K562 (cell line): ENCODE data around the gene HNRNPLL. TPM values are rescaled to one million over a fixed set of nuclear protein-coding genes. Genes with fewer than 3 reads are reported as not detected.

Source experiments
- CBX5 ChIP-seq: IDR thresholded peaks from 2 replicates; pipeline ENCODE4 v1.6.1; 2014; ENCODE audit warnings: low read depth, borderline replicate concordance
- MEIS2 ChIP-seq: fragments of 450-650 bp; IDR thresholded peaks from 2 replicates; pipeline ENCODE4 v1.6.1; 2014; ENCODE audit warnings: mild to moderate bottlenecking; ENCODE audit not compliant: partially characterized antibody
- NFRKB ChIP-seq: fragments of 450-650 bp; IDR thresholded peaks from 2 replicates; pipeline ENCODE4 v1.6.1; 2016; ENCODE audit warnings: low read depth
- NFXL1 ChIP-seq: fragments of 450-650 bp; formaldehyde crosslinking; IDR thresholded peaks from 2 replicates; pipeline ENCODE4 v1.4.0; 2021; ENCODE audit warnings: mild to moderate bottlenecking
- SMAD3 ChIP-seq: fragments of 450-650 bp; formaldehyde crosslinking; conservative IDR thresholded peaks from 2 replicates; pipeline ENCODE4 v1.4.0; 2020; ENCODE audit warnings: mild to moderate bottlenecking
- SMAD4 ChIP-seq: fragments of 250-450 bp; sonication (Bioruptor Pico); conservative IDR thresholded peaks from 2 replicates; pipeline ENCODE4 v1.8.0; 2021; ENCODE audit warnings: inconsistent platforms, mild to moderate bottlenecking, moderate library complexity
- SMARCA5 ChIP-seq: fragments of 450-650 bp; IDR thresholded peaks from 2 replicates; pipeline ENCODE4 v1.6.1; 2016
- ZBTB8A ChIP-seq: fragments of 450-650 bp; IDR thresholded peaks from 2 replicates; pipeline ENCODE4 v1.6.1; 2018; ENCODE audit warnings: mild to moderate bottlenecking, moderate library complexity; ENCODE audit not compliant: partially characterized antibody
- ZNF311 ChIP-seq: fragments of 250-450 bp; sonication (Bioruptor Pico); IDR thresholded peaks from 2 replicates; pipeline ENCODE4 v1.4.0; 2020; ENCODE audit warnings: mild to moderate bottlenecking, moderate library complexity
- polyA plus RNA-seq, 8 experiments: library from polyadenylated mRNA; depleted of rRNA in 4 of 8; stranded (reverse) in 5 of 8; unstranded in 3 of 8; fragments of >200 nt; fragmentation: Nextera tagmentation in 2 of 8; fragmentation: Illumina TruSeq in 1 of 8; extraction: Ambion mirVana in 2 of 8; extraction: Trizol in 1 of 8; gene quantifications; 2 replicates each; pipeline versions ENCODE4 v1.2.1 to v1.2.3, GENCODE V29; 2011 to 2014; ENCODE audit warnings: inconsistent platforms in 1 of 8, missing spikeins in 1 of 8
- total RNA-seq, 7 experiments: library from RNA; depleted of rRNA in 6 of 7; stranded (reverse); fragments of >200 nt in 6 of 7; fragmentation: Illumina TruSeq in 2 of 7; extraction: Trizol in 2 of 7; gene quantifications; 2 replicates each; pipeline versions ENCODE4 v1.2.1 to v1.2.3, GENCODE V29; 2011 to 2021; ENCODE audit warnings: low replicate concordance in 1 of 7
- TF ChIP-seq, protein P1 (sequence below): fragments of 250-450 bp; sonication (Bioruptor Pico); IDR thresholded peaks from 2 replicates; pipeline ENCODE4 v1.4.0; 2020
- TF ChIP-seq, protein P2 (sequence below): fragments of 450-650 bp; formaldehyde crosslinking; IDR thresholded peaks from 2 replicates; pipeline ENCODE4 v1.4.0; 2020; ENCODE audit warnings: mild to moderate bottlenecking, moderate library complexity
- TF ChIP-seq, protein P3 (sequence below): fragments of 250-450 bp; sonication (Bioruptor Pico); IDR thresholded peaks from 2 replicates; pipeline ENCODE4 v1.5.0; 2021
- TF ChIP-seq, protein P4 (sequence below), 2 experiments: fragments of 250-450 bp in 1 of 2; fragments of 450-650 bp in 1 of 2; sonication (Bioruptor Pico) in 1 of 2; IDR thresholded peaks; 2 replicates each; pipeline versions ENCODE4 v1.6.1 to v1.8.0; 2016 to 2021; ENCODE audit warnings: mild to moderate bottlenecking in 2 of 2, moderate library complexity in 2 of 2, missing compliant biosample characterization in 1 of 2, missing genetic modification characterization in 1 of 2

The HNRNPLL gene
- total and polyA plus RNA-seq, 9 of the 15 experiments (the other 6 are each of a cell fraction or from before 2014, with no cell fraction given), result 19.8 to 135 (median 57.8) TPM

DNA sequence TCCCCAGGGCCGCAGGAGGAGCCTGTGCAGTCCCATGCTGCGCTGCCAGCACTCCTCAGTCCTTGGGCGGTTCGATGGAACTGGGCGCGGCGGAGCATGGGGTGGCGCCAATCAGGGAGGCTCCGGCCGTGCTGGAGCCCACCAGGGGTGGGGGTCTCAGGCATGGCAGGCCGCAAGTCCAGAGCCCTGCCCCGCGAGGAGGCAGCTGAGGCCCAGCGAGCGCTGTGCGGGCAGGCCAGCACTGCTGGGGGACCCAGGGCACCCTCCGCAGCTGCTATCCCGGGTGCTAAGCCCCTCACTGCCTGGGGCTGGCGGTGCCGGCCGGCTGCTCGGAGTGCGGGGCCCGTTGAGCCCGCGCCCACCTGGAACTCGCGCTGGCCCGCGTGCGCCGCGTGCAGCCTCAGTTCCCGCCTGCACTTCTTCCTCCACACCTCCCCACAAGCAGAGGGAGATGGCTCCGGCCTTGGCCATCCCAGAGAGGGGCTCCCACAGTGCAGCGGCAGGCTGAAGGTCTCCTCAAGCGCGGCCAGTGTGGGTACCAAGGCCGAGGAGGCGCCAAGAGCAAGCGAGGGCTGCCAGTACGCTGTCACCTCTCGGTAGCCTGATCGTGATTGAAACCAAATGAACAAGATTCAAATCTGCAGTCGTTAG is 40.4 kb upstream of the HNRNPLL start (continued):
- TF ChIP-seq, protein P1, sequence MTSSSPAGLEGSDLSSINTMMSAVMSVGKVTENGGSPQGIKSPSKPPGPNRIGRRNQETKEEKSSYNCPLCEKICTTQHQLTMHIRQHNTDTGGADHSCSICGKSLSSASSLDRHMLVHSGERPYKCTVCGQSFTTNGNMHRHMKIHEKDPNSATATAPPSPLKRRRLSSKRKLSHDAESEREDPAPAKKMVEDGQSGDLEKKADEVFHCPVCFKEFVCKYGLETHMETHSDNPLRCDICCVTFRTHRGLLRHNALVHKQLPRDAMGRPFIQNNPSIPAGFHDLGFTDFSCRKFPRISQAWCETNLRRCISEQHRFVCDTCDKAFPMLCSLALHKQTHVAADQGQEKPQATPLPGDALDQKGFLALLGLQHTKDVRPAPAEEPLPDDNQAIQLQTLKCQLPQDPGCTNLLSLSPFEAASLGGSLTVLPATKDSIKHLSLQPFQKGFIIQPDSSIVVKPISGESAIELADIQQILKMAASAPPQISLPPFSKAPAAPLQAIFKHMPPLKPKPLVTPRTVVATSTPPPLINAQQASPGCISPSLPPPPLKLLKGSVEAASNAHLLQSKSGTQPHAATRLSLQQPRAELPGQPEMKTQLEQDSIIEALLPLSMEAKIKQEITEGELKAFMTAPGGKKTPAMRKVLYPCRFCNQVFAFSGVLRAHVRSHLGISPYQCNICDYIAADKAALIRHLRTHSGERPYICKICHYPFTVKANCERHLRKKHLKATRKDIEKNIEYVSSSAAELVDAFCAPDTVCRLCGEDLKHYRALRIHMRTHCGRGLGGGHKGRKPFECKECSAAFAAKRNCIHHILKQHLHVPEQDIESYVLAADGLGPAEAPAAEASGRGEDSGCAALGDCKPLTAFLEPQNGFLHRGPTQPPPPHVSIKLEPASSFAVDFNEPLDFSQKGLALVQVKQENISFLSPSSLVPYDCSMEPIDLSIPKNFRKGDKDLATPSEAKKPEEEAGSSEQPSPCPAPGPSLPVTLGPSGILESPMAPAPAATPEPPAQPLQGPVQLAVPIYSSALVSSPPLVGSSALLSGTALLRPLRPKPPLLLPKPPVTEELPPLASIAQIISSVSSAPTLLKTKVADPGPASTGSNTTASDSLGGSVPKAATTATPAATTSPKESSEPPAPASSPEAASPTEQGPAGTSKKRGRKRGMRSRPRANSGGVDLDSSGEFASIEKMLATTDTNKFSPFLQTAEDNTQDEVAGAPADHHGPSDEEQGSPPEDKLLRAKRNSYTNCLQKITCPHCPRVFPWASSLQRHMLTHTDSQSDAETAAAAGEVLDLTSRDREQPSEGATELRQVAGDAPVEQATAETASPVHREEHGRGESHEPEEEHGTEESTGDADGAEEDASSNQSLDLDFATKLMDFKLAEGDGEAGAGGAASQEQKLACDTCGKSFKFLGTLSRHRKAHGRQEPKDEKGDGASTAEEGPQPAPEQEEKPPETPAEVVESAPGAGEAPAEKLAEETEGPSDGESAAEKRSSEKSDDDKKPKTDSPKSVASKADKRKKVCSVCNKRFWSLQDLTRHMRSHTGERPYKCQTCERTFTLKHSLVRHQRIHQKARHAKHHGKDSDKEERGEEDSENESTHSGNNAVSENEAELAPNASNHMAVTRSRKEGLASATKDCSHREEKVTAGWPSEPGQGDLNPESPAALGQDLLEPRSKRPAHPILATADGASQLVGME, result 0 out of 2 replicates have a peak, but pooled peaks have one; percentile 38
- TF ChIP-seq, protein P2, sequence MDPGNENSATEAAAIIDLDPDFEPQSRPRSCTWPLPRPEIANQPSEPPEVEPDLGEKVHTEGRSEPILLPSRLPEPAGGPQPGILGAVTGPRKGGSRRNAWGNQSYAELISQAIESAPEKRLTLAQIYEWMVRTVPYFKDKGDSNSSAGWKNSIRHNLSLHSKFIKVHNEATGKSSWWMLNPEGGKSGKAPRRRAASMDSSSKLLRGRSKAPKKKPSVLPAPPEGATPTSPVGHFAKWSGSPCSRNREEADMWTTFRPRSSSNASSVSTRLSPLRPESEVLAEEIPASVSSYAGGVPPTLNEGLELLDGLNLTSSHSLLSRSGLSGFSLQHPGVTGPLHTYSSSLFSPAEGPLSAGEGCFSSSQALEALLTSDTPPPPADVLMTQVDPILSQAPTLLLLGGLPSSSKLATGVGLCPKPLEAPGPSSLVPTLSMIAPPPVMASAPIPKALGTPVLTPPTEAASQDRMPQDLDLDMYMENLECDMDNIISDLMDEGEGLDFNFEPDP (CRISPR knock-in tag), result no peak
- 0 out of 2 replicates have a peak, but pooled peaks have one; percentile 40 for TF ChIP-seq SMAD4 (CRISPR knock-in tag)
- peak; percentile 20; the same call in 1 of the 2 replicates for TF ChIP-seq SMARCA5
- 0 out of 2 replicates have a peak, but pooled peaks have one; percentile 22 for TF ChIP-seq SMAD3 (CRISPR knock-in tag)
- TF ChIP-seq, protein P3, sequence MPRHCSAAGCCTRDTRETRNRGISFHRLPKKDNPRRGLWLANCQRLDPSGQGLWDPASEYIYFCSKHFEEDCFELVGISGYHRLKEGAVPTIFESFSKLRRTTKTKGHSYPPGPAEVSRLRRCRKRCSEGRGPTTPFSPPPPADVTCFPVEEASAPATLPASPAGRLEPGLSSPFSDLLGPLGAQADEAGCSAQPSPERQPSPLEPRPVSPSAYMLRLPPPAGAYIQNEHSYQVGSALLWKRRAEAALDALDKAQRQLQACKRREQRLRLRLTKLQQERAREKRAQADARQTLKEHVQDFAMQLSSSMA (CRISPR knock-in tag), result 0 out of 2 replicates have a peak, but pooled peaks have one; percentile 25
- peak; percentile 14 for TF ChIP-seq ZNF311 (CRISPR knock-in tag)
- peak; percentile 50; the same call in 1 of the 2 replicates for TF ChIP-seq CBX5
- no peak for TF ChIP-seq MEIS2
- TF ChIP-seq, protein P4, sequence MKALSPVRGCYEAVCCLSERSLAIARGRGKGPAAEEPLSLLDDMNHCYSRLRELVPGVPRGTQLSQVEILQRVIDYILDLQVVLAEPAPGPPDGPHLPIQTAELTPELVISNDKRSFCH (CRISPR knock-in tag; IDR thresholded peaks at IDR 0.05), result no peak
- TF ChIP-seq, protein P4 (tag; IDR thresholded peaks at IDR 0.05), result peak; percentile 65; the same call in 1 of the 2 replicates
- TF ChIP-seq ZBTB8A, result no peak
- 0 out of 2 replicates have a peak, but pooled peaks have one; percentile 9 for TF ChIP-seq NFXL1
- TF ChIP-seq NFRKB, result peak; percentile 88; the same call in 1 of the 2 replicates
